ENCODE results near the gene PTGDR2.

The PTGDR2 gene

DNA sequence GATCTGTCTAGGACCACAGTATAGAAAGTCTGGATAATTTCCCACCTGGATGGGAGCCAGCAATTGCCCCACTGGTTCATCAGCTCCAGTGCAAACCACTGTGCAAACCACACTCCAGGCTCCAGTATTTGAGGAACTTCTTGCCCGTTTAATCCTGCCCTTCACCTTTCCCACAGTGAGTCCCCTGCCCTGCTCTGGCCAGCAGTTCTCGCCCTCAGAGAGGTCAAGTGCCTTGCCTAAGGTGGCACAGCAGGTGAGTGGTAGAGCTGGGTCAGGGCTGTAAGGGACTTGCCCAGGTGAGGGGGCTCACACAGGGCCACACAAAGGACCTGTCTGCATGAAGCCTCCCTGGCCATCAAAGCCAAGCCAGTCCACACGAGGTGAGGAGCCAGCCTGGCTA lies 46.5 kb downstream of the PTGDR2 start:
- DNase-seq: no peak

DNA sequence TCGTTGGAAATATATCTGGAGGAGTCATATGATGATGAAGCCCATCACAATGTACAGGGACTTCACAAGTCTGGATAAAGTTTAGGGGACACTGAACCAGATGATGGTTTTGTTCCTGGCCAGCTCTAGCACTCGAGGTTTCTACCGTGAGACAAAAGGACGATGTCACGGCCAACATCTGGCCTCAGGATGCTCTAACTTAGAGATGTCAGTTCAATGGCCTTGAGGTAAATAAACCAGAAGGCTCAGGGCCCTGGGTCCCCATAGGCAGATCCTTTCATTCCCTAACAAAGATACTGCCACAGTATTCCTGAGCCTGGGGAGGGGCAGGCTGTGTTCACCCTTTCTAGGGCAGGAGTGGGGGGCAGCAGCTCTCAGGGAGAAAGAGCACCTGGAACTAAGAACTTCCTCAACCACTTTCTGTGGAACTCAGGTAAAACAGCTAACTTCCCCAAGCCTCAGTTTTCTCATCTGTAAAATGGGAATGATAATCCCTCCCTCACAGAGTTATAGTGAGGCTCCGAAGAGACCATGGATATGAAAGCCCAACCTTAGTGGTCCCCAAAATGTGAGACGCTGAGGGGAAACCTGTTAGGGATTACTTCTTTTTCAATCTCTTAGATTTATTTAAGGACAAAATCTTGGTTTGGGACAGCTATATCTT lies 52.3 kb downstream of the PTGDR2 start:
- DNase-seq: no peak

DNA sequence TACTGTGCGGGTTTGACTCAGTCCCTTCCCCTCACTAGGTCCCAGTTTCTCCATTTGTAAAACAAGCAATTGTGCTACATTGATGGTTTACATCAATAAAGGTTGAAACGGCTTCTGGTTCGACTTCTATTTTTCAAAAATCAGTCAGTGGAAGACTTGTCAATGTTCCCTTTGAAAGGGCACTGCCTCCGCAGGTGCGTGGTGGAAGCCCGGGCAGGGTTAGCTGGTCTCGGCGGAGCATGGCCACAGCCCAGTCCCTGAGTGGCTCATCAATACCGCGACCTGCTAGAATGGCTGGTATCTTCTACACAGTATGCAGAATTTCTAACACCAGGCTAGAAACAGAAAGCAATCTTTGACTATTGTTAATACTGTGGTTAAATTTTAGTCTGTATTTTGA lies 54.6 kb downstream of the PTGDR2 start:
- DNase-seq: no peak
